ENCODE results near the gene PBRM1.
A peak's percentile ranks its signal among the peaks of the same experiment; 100 is the strongest.
"Not testable (repeated sequence)": the region's sequence is repeated elsewhere in the genome, so short reads cannot be mapped to it uniquely, and the experiment has no call there.

The PBRM1 gene

GRCh38 chr3:52536369-52537164 lies 149.1 kb downstream of the PBRM1 start, which contains the start of gene UQCC5:
TSS of gene UQCC5 (plus strand) at chr3:52536605. CDS start at chr3:52536756, 151 bp downstream.
- peak; percentile 94 to 96 for DNase-seq (ENCODE audit: low read depth in 2 of 2)

GRCh38 chr3:52536112-52536368 lies 149.7 kb downstream of the PBRM1 start:
- no peak for DNase-seq (ENCODE audit: low read depth in 2 of 2)

GRCh38 chr3:52535411-52536111 lies 150.2 kb downstream of the PBRM1 start:
- DNase-seq (ENCODE audit: low read depth in 2 of 2) = no peak

GRCh38 chr3:52534281-52535183 lies 151.2 kb downstream of the PBRM1 start:
- no peak for DNase-seq (ENCODE audit: low read depth in 2 of 2)

- DNase-seq (ENCODE audit: low read depth in 2 of 2) = peak in 1 of 2 donors; percentile 44
Observed at GRCh38 chr3:52533623-52534280, 152.0 kb downstream of the PBRM1 start, which contains the start of gene NT5DC2. TSS of gene NT5DC2 (minus strand) at chr3:52533857. CDS start at chr3:52533737, 120 bp downstream.

GRCh38 chr3:52532838-52533622 lies 152.7 kb downstream of the PBRM1 start:
- DNase-seq (ENCODE audit: low read depth in 2 of 2) = no peak

- DNase-seq (ENCODE audit: low read depth in 2 of 2) = no peak
Observed at GRCh38 chr3:52532517-52532837, 153.2 kb downstream of the PBRM1 start.

GRCh38 chr3:52531860-52532516 lies 153.7 kb downstream of the PBRM1 start:
- DNase-seq (ENCODE audit: low read depth in 2 of 2) = no peak

GRCh38 chr3:52530918-52531826 lies 154.5 kb downstream of the PBRM1 start:
- no peak for DNase-seq (ENCODE audit: low read depth in 2 of 2)

GRCh38 chr3:52529376-52530333 lies 156.1 kb downstream of the PBRM1 start:
- no peak for DNase-seq (ENCODE audit: low read depth in 2 of 2)

- no peak for DNase-seq (ENCODE audit: low read depth in 2 of 2)
Observed at GRCh38 chr3:52528586-52529375, 156.9 kb downstream of the PBRM1 start.

- DNase-seq (ENCODE audit: low read depth in 2 of 2) = no peak
Observed at GRCh38 chr3:52527732-52528585, 157.8 kb downstream of the PBRM1 start.

- no peak for DNase-seq (ENCODE audit: low read depth in 2 of 2)
Observed at GRCh38 chr3:52527039-52527731, 158.5 kb downstream of the PBRM1 start.

- not testable (repeated sequence) for DNase-seq (ENCODE audit: low read depth in 2 of 2)
Observed at GRCh38 chr3:52526671-52527038, 159.1 kb downstream of the PBRM1 start.

GRCh38 chr3:52525680-52526561 lies 159.8 kb downstream of the PBRM1 start:
- no peak for DNase-seq (ENCODE audit: low read depth in 2 of 2)

Data from activated CD8-positive, alpha-beta memory T cell treated with anti-CD3 and anti-CD28 coated beads for 4 hours (primary cell).